Endothelial cell of umbilical vein (primary cell): ENCODE results near the gene ZNF616. TPM values are rescaled to one million over a fixed set of nuclear protein-coding genes. Genes with fewer than 3 reads are reported as not detected.
A peak's percentile ranks its signal among the peaks of the same experiment; 100 is the strongest.

ENCODE experiments used
- BruUV-seq: library from RNA; stranded (reverse); fragments of 400-500 nt; replicated peaks from 2 replicates; lab custom pipeline; 2021; lab: Mats Ljungman, UMichigan
- CTCF ChIA-PET: fragments of 300-600, 350-600 bp; sonication (Branson Sonifier 250); formaldehyde crosslinking; loops from one replicate; lab custom pipeline; 2021; ENCODE audit warnings: antibody characterized with exemption, inconsistent platforms; lab: Charles Lee
- POLR2A ChIA-PET: fragments of 300-600, 350-600 bp; sonication (Branson Sonifier 250); formaldehyde crosslinking; loops from one replicate; lab custom pipeline; 2021; ENCODE audit warnings: antibody characterized with exemption, inconsistent platforms; lab: Charles Lee
- DNase-seq: peaks from one replicate; pipeline ENCODE4 v3.0.0-alpha.2; 2011; ENCODE audit warnings: low read depth, low spot score
- FAIRE-seq: peaks from 2 replicates; lab custom pipeline; 2011; peaks lifted over from hg19 to GRCh38; lab: Jason Lieb, UNC
- H2AFZ ChIP-seq: 2 replicates; pipeline ENCODE4 v1.6.0; 2012; ENCODE audit warnings: low read depth, low read length, control low read depth, inconsistent platforms
- H3K27ac ChIP-seq: 2 replicates; pipeline ENCODE4 v1.5.1; 2011; ENCODE audit warnings: low read depth, mild to moderate bottlenecking, control low read depth, low read length, moderate library complexity; ENCODE audit not compliant: insufficient read depth
- H3K27me3 ChIP-seq, 2 experiments: 2 replicates each; pipeline versions ENCODE4 v1.6.0 to v1.6.1; 2011; ENCODE audit warnings: low read length in 2 of 2, mixed read lengths in 1 of 2; ENCODE audit not compliant: control insufficient read depth in 2 of 2, insufficient read depth in 2 of 2
- H3K36me3 ChIP-seq, 2 experiments: 2 replicates in 1 of 2; 3 replicates in 1 of 2; pipeline ENCODE4 v1.5.1; 2011; ENCODE audit warnings: low read length in 2 of 2, mild to moderate bottlenecking in 1 of 2, moderate library complexity in 1 of 2; ENCODE audit not compliant: control insufficient read depth in 2 of 2, insufficient read depth in 2 of 2; ENCODE audit errors: extremely low read depth in 1 of 2
- H3K4me1 ChIP-seq: 3 replicates; pipeline ENCODE4 v1.5.1; 2011; ENCODE audit warnings: mild to moderate bottlenecking, low read length; ENCODE audit not compliant: control insufficient read depth, insufficient read depth; ENCODE audit errors: extremely low read depth
- H3K4me2 ChIP-seq: 2 replicates; pipeline ENCODE4 v1.6.1; 2011; ENCODE audit warnings: low read length, control low read depth, mixed read lengths; ENCODE audit not compliant: insufficient read depth
- H3K4me3 ChIP-seq, 3 experiments: fragments of 200-600 bp in 1 of 3; sonication (generic), shearing (Covaris generic) in 1 of 3; replicated peaks in 1 of 3; 2 replicates each; pipeline ENCODE4 v1.5.1; 2011 to 2016; ENCODE audit warnings: control low read depth in 3 of 3, low read length in 3 of 3, mild to moderate bottlenecking in 2 of 3, inconsistent platforms in 1 of 3, low read depth in 1 of 3, moderate library complexity in 1 of 3; ENCODE audit not compliant: insufficient read depth in 1 of 3
- H3K79me2 ChIP-seq: 2 replicates; pipeline ENCODE4 v1.6.0; 2012; ENCODE audit warnings: low read length, inconsistent platforms; ENCODE audit not compliant: control insufficient read depth, insufficient read depth
- H3K9ac ChIP-seq: replicated peaks from 2 replicates; pipeline ENCODE3; 2011; ENCODE audit warnings: low read length, control low read depth; ENCODE audit not compliant: insufficient read depth; ENCODE audit errors: extremely low read depth
- H3K9me1 ChIP-seq: replicated peaks from 3 replicates; pipeline ENCODE4 v1.6.0; 2011; ENCODE audit warnings: mild to moderate bottlenecking, low read length; ENCODE audit not compliant: control insufficient read depth, insufficient read depth; ENCODE audit errors: extremely low read depth
- H3K9me3 ChIP-seq: replicated peaks from 2 replicates; pipeline ENCODE4 v1.5.1; 2012; ENCODE audit warnings: low read length, inconsistent platforms; ENCODE audit not compliant: control insufficient read depth, insufficient read depth
- H4K20me1 ChIP-seq: replicated peaks from 2 replicates; pipeline ENCODE3; 2011; ENCODE audit warnings: mild to moderate bottlenecking, low read length; ENCODE audit not compliant: control insufficient read depth, insufficient read depth; ENCODE audit errors: extremely low read depth
- GATA2 ChIP-seq: IDR thresholded peaks from 2 replicates; pipeline ENCODE4 v1.7.0; 2011; ENCODE audit warnings: low read depth, mild to moderate bottlenecking, moderate library complexity, mixed read lengths, low read length; ENCODE audit not compliant: insufficient read length, insufficient read depth
- MYC ChIP-seq: IDR thresholded peaks from one replicate; pipeline ENCODE4 v1.6.1; 2011; ENCODE audit warnings: mild to moderate bottlenecking, low read depth, low read length
- POLR2A ChIP-seq: IDR thresholded peaks from 2 replicates; pipeline ENCODE4 v1.6.1; 2012; ENCODE audit warnings: low read depth, mild to moderate bottlenecking, control low read depth, low read length
- POLR2AphosphoS5 ChIP-seq: IDR thresholded peaks from 2 replicates; pipeline ENCODE4 v1.6.1; 2012; ENCODE audit warnings: low read depth, mild to moderate bottlenecking, control low read depth, low read length, moderate library complexity; ENCODE audit not compliant: insufficient read depth
- dilution Hi-C: fragments of 300-500 bp; cut with MboI; formaldehyde crosslinking; loops from one replicate; pipeline ENCODE4 v1.15.0; 2019; ENCODE audit warnings: low sequenced_read_pairs; ENCODE audit not compliant: extremely low pct_ligation_motif_present
- intact Hi-C: fragments of 100-400 bp; cut with micrococcal nuclease; formaldehyde crosslinking; loops from one replicate; pipeline ENCODE4 v1.10.0; 2022
- polyA plus RNA-seq, 4 experiments: library from polyadenylated mRNA; depleted of rRNA in 3 of 4; stranded (reverse) in 3 of 4; unstranded in 1 of 4; fragments of >200 nt; gene quantifications; 2 replicates each; pipeline versions ENCODE4 v1.2.1 to v1.2.3, GENCODE V29; 2011 to 2012; ENCODE audit warnings: missing spikeins in 1 of 4
- total RNA-seq: library from RNA; stranded (reverse); gene quantifications from 2 replicates; pipeline ENCODE4 v1.2.3, GENCODE V29; 2021
- TF ChIP-seq, protein P1 (sequence below): IDR thresholded peaks from 2 replicates; pipeline ENCODE4 v1.6.1; 2011; ENCODE audit not compliant: insufficient read depth, insufficient read length

The ZNF616 gene
- total and polyA plus RNA-seq, 2 donors (not counting 3 experiments of a cell fraction or from before 2014, with no cell fraction given), result 1.7 to 9.1 TPM

DNA sequence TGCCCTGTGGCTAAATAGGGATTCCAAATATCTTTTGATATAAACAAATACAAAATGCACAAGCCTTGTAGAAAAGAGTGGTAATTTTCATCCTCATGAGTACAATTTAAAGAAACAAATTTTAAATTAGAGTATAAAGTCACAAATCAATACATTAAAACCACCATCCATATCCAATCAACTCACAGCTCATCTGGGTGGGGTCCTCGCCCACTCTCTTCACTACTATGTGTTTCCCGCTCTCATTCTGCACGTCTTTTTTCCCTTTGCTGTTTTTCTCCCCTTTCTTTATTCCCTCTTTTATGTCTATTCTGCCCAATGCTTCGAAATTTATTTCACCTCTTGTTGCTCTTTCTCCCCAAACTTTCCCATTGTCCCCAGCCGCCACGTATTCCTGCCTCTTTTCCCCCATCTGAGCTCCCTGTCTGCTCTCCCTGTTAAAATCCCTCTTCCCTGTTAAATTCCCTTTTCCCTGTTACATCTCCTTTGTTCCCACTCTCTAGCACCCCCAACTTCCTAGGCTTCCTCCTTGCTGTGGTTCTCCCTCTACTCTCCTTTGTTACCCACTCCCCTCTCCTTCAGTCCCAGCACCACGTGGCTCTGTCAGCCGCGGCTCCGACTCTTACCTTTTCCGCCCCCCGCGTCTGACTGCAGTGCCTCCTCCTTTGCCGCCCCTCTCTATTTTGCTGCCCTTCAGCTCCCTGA, 1.3 kb downstream of the ZNF616 start:
- peak; percentile 47 for FAIRE-seq
- BruUV-seq, result no TSS peak
- dilution Hi-C loops, result no loop called here

DNA sequence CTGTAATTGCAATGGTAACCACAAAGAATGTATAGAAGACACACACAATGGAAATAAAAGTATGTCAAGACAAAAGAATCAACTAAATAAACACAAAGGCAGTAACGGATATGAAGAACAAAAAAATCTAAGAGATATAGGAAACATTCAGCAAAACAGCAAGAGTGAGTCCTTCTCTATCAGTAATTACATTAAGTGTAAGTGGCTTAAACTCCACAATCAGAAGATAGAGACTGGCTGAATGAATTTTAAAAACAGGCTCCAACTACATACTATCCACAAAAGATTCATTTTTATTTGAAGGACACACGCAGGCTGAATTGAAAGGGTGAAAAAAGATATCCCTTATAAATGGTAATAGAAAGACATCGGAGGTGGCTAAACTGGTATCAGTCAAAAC, 19.5 kb downstream of the ZNF616 start:
- Histone ChIP-seq H4K20me1 (no peaks in the 10 kb centered on the region), H3K4me2 (no peak overlapping the region), H3K27me3 (no peaks in the 10 kb centered on the region), H3K27ac (no peak overlapping the region), H3K9ac (no peak overlapping the region), H2AFZ (no peak overlapping the region), H3K79me2 (no peaks in the 10 kb centered on the region), H3K36me3 (peaks cover 5 to 24% of the 10 kb centered on the region in 2 experiments), H3K9me3 (peaks cover 22% of the 10 kb centered on the region), H3K4me3 (no peak overlapping the region), H3K4me1 (no peaks in the 10 kb centered on the region), H3K9me1 (no peaks in the 10 kb centered on the region)
- no peak for TF ChIP-seq GATA2
- TF ChIP-seq POLR2AphosphoS5, result no peak
- no peak for TF ChIP-seq MYC
- no TSS peak for BruUV-seq
- FAIRE-seq, result no peak
- dilution Hi-C loops (no loop called here), intact Hi-C loops (no loop called here)
- no peak for DNase-seq
- POLR2A ChIA-PET, result no interaction called here
- CTCF ChIA-PET, result no interaction called here

More for the DNA sequence above, 1.3 kb downstream of the ZNF616 start:
- peak overlapping the region; percentile 55 to 88 (median 72) for H3K4me3 ChIP-seq
- no peak overlapping the region for H3K27ac ChIP-seq
- no peak for DNase-seq
- peaks cover 14% of the 10 kb centered on the region for H3K79me2 ChIP-seq
- H3K4me1 ChIP-seq, result peaks cover 6% of the 10 kb centered on the region
- H3K9me1 ChIP-seq, result no peaks in the 10 kb centered on the region
- intact Hi-C loops, result loop anchor here (2.0 to 10.0 kb wide), 2 partner anchors 214 to 388 kb away; partner anchors contain the start of genes ZNF613 and ZNF808
- H4K20me1 ChIP-seq, result no peaks in the 10 kb centered on the region
- H3K4me2 ChIP-seq, result peak overlapping the region; percentile 93
- H3K36me3 ChIP-seq, result no peaks in the 10 kb centered on the region
- no peaks in the 10 kb centered on the region for H3K27me3 ChIP-seq
- TF ChIP-seq GATA2 (no peak), POLR2A (no peak)
- TF ChIP-seq, protein P1, sequence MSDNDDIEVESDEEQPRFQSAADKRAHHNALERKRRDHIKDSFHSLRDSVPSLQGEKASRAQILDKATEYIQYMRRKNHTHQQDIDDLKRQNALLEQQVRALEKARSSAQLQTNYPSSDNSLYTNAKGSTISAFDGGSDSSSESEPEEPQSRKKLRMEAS, result peak; percentile 25
- POLR2A ChIA-PET, result no interaction called here
- peak overlapping the region; percentile 69 for H3K9ac ChIP-seq
- H2AFZ ChIP-seq, result peak overlapping the region; percentile 85
- CTCF ChIA-PET, result interaction anchor here (0.7 to 2.7 kb wide), 7 partner anchors 12 to 98 kb away, joined by 3 to 20 read pairs (median 3); partner anchors contain the start of genes PPP2R1A and ZNF836
- no peaks in the 10 kb centered on the region for H3K9me3 ChIP-seq
